Measurements from ENCODE around the gene ST6GALNAC2. TPM values are rescaled to one million over a fixed set of nuclear protein-coding genes. Genes with fewer than 3 reads are reported as not detected.
A peak's percentile ranks its signal among the peaks of the same experiment; 100 is the strongest.

The ST6GALNAC2 gene
- total RNA-seq, 2 donors from 2014 or later = 6.9 to 10.1 TPM

DNA sequence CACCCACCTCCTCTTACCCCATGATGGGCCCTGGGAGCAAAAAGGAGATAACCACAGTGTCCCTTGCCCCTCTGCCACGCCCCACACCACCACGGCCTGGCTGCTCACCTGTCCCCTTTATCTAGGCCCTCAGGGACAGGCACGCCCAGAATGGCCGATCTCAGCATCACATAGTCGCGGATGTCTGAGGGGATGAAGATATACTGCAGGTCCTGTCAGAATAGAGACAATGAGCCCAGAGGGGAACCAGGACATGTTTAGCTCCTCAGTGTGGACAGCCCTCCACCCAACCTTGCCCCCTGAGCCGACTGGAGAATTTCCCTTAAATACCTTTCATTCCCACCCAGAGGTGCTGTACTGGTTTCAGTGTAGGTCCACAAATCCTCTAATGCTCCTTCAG is 15.2 kb downstream of the ST6GALNAC2 start:
- TF ChIP-seq POLR2A (IDR thresholded peaks at IDR 0.05) = no peak
- TF ChIP-seq, protein P1, sequence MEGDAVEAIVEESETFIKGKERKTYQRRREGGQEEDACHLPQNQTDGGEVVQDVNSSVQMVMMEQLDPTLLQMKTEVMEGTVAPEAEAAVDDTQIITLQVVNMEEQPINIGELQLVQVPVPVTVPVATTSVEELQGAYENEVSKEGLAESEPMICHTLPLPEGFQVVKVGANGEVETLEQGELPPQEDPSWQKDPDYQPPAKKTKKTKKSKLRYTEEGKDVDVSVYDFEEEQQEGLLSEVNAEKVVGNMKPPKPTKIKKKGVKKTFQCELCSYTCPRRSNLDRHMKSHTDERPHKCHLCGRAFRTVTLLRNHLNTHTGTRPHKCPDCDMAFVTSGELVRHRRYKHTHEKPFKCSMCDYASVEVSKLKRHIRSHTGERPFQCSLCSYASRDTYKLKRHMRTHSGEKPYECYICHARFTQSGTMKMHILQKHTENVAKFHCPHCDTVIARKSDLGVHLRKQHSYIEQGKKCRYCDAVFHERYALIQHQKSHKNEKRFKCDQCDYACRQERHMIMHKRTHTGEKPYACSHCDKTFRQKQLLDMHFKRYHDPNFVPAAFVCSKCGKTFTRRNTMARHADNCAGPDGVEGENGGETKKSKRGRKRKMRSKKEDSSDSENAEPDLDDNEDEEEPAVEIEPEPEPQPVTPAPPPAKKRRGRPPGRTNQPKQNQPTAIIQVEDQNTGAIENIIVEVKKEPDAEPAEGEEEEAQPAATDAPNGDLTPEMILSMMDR (IDR thresholded peaks at IDR 0.05) = no peak
- 75 to 83% methylated on average over 7 of the region's 7 CpGs for WGBS, 2 donors
- Histone ChIP-seq H3K4me3 (no peak overlapping the region), H3K36me3 (replicated peaks in 1 of 2; ENCODE audit: insufficient read depth in 1 of 2, low read depth in 2 of 2) (no peaks in the 10 kb centered on the region), H3K4me1 (peaks cover 39% of the 10 kb centered on the region), H3K9me3 (no peaks in the 10 kb centered on the region), H3K27ac (peak overlapping the region; percentile 58 to 88 (median 79)), H3K27me3 (no peaks in the 10 kb centered on the region)
- DNase-seq = no peak
- intact Hi-C loops (cut with DNase I) = no loop called here
- ATAC-seq = no peak

DNA sequence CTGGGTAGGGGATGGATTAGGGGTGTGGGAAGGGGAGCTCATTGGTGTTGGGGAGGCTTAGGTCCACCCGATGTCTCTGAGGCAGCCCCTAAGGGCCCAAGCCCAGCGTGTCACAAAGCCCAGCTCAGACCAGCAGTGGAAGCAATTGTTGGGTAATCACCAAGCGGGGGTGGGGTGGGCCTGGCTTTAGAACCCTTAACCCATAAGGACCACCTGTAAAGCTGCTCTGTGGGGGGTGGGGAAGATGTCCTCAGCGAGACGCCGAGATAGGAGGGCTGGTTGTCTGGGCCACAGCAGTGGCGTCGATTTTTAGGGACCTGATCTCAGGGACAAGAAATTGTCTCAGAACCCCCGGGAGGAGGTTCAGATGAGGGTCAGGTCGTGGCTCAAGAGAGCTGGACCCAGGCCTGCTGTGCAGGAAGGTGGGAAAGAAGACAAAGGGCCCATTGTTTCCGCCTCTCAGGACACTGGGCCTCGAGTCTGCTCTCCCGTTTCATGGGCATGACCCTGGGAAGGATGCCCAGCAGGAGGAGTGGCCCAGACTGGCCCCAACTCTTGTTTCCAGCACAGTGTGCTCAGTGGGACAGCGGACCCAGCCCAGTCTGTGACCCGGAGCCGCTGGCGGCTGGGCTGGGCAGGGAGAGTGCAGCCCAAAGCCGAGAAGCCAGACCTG is 15.9 kb downstream of the ST6GALNAC2 start:
- 45 to 49% methylated on average over 5 to 18 of the region's 18 CpGs for WGBS, 2 donors
- DNase-seq (peak; percentile 67 to 83 (median 81)), ATAC-seq (peak; percentile 83)

DNA sequence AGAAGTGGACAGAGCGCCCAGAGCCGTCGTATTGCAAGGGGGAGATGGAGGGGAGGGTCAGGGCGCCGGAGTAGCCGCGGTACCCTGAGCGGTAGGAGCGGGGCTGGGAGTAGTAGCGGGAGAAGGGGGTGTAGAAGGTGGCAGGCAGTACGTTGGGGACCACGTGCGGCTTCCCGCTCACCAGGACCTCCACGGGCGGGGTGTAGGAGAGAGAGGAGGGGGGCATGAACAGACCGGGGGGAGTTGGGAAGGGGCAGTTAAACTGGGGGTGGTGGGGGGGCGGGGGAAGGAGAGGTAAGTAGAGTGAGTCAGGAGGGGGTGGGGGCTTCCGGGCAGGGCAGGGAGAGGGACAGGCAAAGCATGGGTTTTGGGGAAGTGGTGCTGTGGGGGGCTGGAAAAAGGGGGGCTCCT is 16.8 kb downstream of the ST6GALNAC2 start:
- no peak for DNase-seq
- ATAC-seq = no peak
- Histone ChIP-seq H3K27me3 (no peaks in the 10 kb centered on the region), H3K4me3 (no peak overlapping the region), H3K4me1 (peaks cover 39% of the 10 kb centered on the region), H3K9me3 (no peaks in the 10 kb centered on the region), H3K27ac (peak overlapping the region in 3 of 4 donors; percentile 74 to 88 (median 84)), H3K36me3 (replicated peaks in 1 of 2; ENCODE audit: insufficient read depth in 1 of 2, low read depth in 2 of 2) (no peaks in the 10 kb centered on the region)
- 63 to 77% methylated on average over 17 to 19 of the region's 19 CpGs for WGBS, 2 donors
- no peak for TF ChIP-seq POLR2A (IDR thresholded peaks at IDR 0.05)
- TF ChIP-seq, protein P1 (IDR thresholded peaks at IDR 0.05) = no peak
- intact Hi-C loops (cut with DNase I) = no loop called here

More for the DNA sequence above, 15.9 kb downstream of the ST6GALNAC2 start:
- intact Hi-C loops (cut with DNase I) = no loop called here
- TF ChIP-seq, protein P1 (IDR thresholded peaks at IDR 0.05) = peak in 1 of 7 experiments; percentile 3
- TF ChIP-seq POLR2A (IDR thresholded peaks at IDR 0.05) = peak in 2 of 3 donors; percentile 42 to 50
- Histone ChIP-seq H3K27ac (peak overlapping the region; percentile 74 to 88 (median 80)), H3K4me3 (no peak overlapping the region), H3K36me3 (replicated peaks in 1 of 2; ENCODE audit: insufficient read depth in 1 of 2, low read depth in 2 of 2) (no peaks in the 10 kb centered on the region), H3K4me1 (peaks cover 39% of the 10 kb centered on the region), H3K9me3 (no peaks in the 10 kb centered on the region), H3K27me3 (no peaks in the 10 kb centered on the region)

DNA sequence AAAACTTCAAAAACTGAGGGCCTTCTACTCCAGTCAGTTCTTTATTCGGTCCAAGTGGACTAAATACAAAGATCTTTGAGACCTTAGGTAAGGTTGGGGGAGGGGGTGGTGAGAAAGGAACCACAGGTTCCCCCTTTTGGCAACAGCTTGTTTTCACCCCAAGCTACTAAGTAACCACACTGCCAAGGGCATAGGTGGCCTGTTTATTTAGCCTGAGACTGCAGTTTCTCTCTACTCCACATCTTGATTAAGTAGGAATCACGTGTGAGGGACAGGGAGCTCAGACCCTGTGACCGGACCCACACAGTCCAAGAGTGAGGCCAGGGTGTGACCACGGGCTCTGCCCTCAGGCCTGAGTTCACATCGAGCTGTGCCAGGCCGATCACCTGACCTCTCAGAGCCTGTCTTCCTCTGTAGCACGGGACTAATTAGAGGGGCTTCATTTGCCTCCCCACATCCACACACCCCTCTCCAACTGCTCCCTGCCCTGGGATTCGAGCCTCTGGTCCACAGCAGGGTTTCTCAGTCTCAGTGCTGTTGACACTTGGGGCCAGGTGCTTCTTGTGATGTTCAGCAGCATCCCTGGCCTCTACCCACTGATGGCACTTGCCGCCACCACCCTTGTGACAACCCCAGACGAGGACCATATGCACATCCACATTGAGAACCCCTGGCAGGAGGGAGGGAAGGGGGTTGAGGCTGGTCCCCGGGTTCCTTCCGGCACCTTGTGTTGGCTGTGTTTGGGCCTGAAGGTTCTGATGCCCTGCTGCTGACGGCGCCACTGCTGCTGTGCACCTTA is 17.8 kb downstream of the ST6GALNAC2 start:
- ATAC-seq (peak; percentile 59), DNase-seq (peak in 3 of 4 donors; percentile 52 to 57 (median 53))

More for the DNA sequence above, 17.8 kb downstream of the ST6GALNAC2 start:
- Histone ChIP-seq H3K9me3 (no peaks in the 10 kb centered on the region), H3K27me3 (no peaks in the 10 kb centered on the region), H3K36me3 (replicated peaks in 1 of 2; ENCODE audit: insufficient read depth in 1 of 2, low read depth in 2 of 2) (peaks cover 0 to 2% of the 10 kb centered on the region in 2 donors), H3K4me3 (no peak overlapping the region), H3K27ac (peak overlapping the region; percentile 45 to 88 (median 71)), H3K4me1 (peaks cover 41% of the 10 kb centered on the region)
- 46 to 50% methylated on average over 10 to 13 of the region's 14 CpGs for WGBS, 2 donors
- TF ChIP-seq POLR2A (IDR thresholded peaks at IDR 0.05) = no peak
- TF ChIP-seq, protein P1 (IDR thresholded peaks at IDR 0.05) = no peak
- intact Hi-C loops (cut with DNase I) = no loop called here
